OCI-LY1 (cell line): Measurements from ENCODE around the gene AARSD1.
"Not testable (repeated sequence)": the region's sequence is repeated elsewhere in the genome, so short reads cannot be mapped to it uniquely, and the experiment has no call there.

Experiments used
- H2AFZ ChIP-seq: fragments of 200-600 bp; sonication (generic), shearing (Covaris generic); 2 replicates; pipeline ENCODE4 v1.6.0; 2014; ENCODE audit warnings: antibody characterized with exemption, mild to moderate bottlenecking, low read length
- H3F3A ChIP-seq: fragments of 200-600 bp; sonication (generic), shearing (Covaris generic); 2 replicates; pipeline ENCODE4 v1.6.0; 2014; ENCODE audit warnings: mild to moderate bottlenecking, antibody characterized with exemption, low read length, moderate library complexity; ENCODE audit not compliant: insufficient read depth
- H3K27ac ChIP-seq: fragments of 200-600 bp; sonication (generic); 2 replicates; pipeline ENCODE4 v1.5.1; 2014; ENCODE audit warnings: low read length, mixed run types, mild to moderate bottlenecking, low read depth; ENCODE audit not compliant: poor library complexity, severe bottlenecking
- H3K27me3 ChIP-seq: fragments of 200-600 bp; sonication (generic); 2 replicates; pipeline ENCODE4 v1.6.0; 2014; ENCODE audit warnings: antibody characterized with exemption, mild to moderate bottlenecking, low read length, moderate library complexity; ENCODE audit not compliant: insufficient read depth
- H3K36me3 ChIP-seq: fragments of 200-600 bp; sonication (generic); 2 replicates; pipeline ENCODE4 v1.6.1; 2014; ENCODE audit warnings: mild to moderate bottlenecking, antibody characterized with exemption, low read length, moderate library complexity, mixed read lengths; ENCODE audit not compliant: insufficient read depth
- H3K4me1 ChIP-seq: fragments of 200-600 bp; sonication (generic); 2 replicates; pipeline ENCODE4 v1.5.1; 2014; ENCODE audit warnings: mild to moderate bottlenecking, low read length, moderate library complexity; ENCODE audit not compliant: insufficient read depth, severe bottlenecking
- H3K4me2 ChIP-seq: fragments of 200-600 bp; sonication (generic), shearing (Covaris generic); 2 replicates; pipeline ENCODE4 v1.6.1; 2014; ENCODE audit warnings: low read length
- H3K4me3 ChIP-seq: fragments of 200-600 bp; sonication (generic); 2 replicates; pipeline ENCODE4 v1.5.1; 2014; ENCODE audit warnings: low read length, low read depth, mild to moderate bottlenecking, mixed read lengths; ENCODE audit not compliant: poor library complexity, severe bottlenecking
- H3K79me2 ChIP-seq: fragments of 200-600 bp; shearing (Covaris generic); 2 replicates; pipeline ENCODE4 v1.6.1; 2016; ENCODE audit warnings: mixed run types, low read length, mixed read lengths; ENCODE audit not compliant: insufficient read depth
- H3K9ac ChIP-seq: fragments of 200-600 bp; sonication (generic), shearing (Covaris generic); 2 replicates; pipeline ENCODE4 v1.6.1; 2014; ENCODE audit warnings: mild to moderate bottlenecking, low read length, mixed read lengths
- H3K9me2 ChIP-seq: fragments of 200-600 bp; sonication (generic), shearing (Covaris generic); 2 replicates; pipeline ENCODE4 v1.6.1; 2014; ENCODE audit warnings: low read depth, mild to moderate bottlenecking, low read length, mixed read lengths
- H3K9me3 ChIP-seq: fragments of 200-600 bp; shearing (Covaris generic); 2 replicates; pipeline ENCODE4 v1.6.1; 2014; ENCODE audit warnings: low read length, mixed read lengths
- H4K20me1 ChIP-seq: fragments of 200-600 bp; sonication (generic), shearing (Covaris generic); 2 replicates; pipeline ENCODE4 v1.6.0; 2016; ENCODE audit warnings: mild to moderate bottlenecking, low read length; ENCODE audit not compliant: insufficient read depth
- CTCF ChIP-seq: fragments of 200-600 bp; sonication (generic), shearing (Covaris generic); IDR thresholded peaks from 2 replicates; pipeline ENCODE4 v1.5.1; 2017; ENCODE audit warnings: mild to moderate bottlenecking, antibody characterized with exemption, low read length, moderate library complexity, mixed read lengths
- EZH2 ChIP-seq: fragments of 200-600 bp; sonication (generic), shearing (Covaris generic); IDR thresholded peaks from 2 replicates; pipeline ENCODE4 v1.8.0; 2017; ENCODE audit warnings: borderline replicate concordance, mixed run types, mild to moderate bottlenecking, antibody characterized with exemption, low read length, moderate library complexity, mixed read lengths

Gene AARSD1

GRCh38 chr17:42975265-42975664, 11.0 kb upstream of the AARSD1 start:
- Histone ChIP-seq H3K27ac (no peak overlapping the region), H3F3A (no peaks in the 10 kb centered on the region), H3K79me2 (no peaks in the 10 kb centered on the region), H3K36me3 (no peaks in the 10 kb centered on the region), H3K4me1 (peaks cover 9% of the 10 kb centered on the region), H3K4me2 (no peak overlapping the region), H3K9ac (no peak overlapping the region), H3K4me3 (no peak overlapping the region), H3K9me3 (no peaks in the 10 kb centered on the region), H4K20me1 (no peaks in the 10 kb centered on the region), H2AFZ (no peak overlapping the region), H3K9me2 (no peaks in the 10 kb centered on the region), H3K27me3 (no peaks in the 10 kb centered on the region)
- TF ChIP-seq CTCF: no peak
- TF ChIP-seq EZH2: no peak

- H3K4me1 ChIP-seq, H3K36me3 ChIP-seq, H3K79me2 ChIP-seq, H3K27me3 ChIP-seq, H4K20me1 ChIP-seq, H3K27ac ChIP-seq, H3K9me3 ChIP-seq, H3K4me3 ChIP-seq, H3K9ac ChIP-seq, H3F3A ChIP-seq, H3K9me2 ChIP-seq, H2AFZ ChIP-seq, H3K4me2 ChIP-seq: not testable (repeated sequence)
These were observed 9.1 kb upstream of the AARSD1 start for GRCh38 chr17:42973323-42973722.

- no peak overlapping the region for H3K27ac ChIP-seq
- H3K4me2 ChIP-seq: no peak overlapping the region
- H4K20me1 ChIP-seq: no peaks in the 10 kb centered on the region
- H3K36me3 ChIP-seq: no peaks in the 10 kb centered on the region
- H2AFZ ChIP-seq: no peak overlapping the region
- no peak overlapping the region for H3K4me3 ChIP-seq
- H3K9me2 ChIP-seq: no peaks in the 10 kb centered on the region
- H3F3A ChIP-seq: peaks cover 4% of the 10 kb centered on the region; the same call in 1 of the 2 replicates
- no peaks in the 10 kb centered on the region for H3K79me2 ChIP-seq
- H3K9me3 ChIP-seq: no peaks in the 10 kb centered on the region
- no peak overlapping the region for H3K9ac ChIP-seq
- TF ChIP-seq EZH2 (no peak), CTCF (no peak)
- no peaks in the 10 kb centered on the region for H3K27me3 ChIP-seq
- no peaks in the 10 kb centered on the region for H3K4me1 ChIP-seq
These were observed 7.3 kb upstream of the AARSD1 start for GRCh38 chr17:42971589-42971988.

GRCh38 chr17:42969001-42969581, 4.8 kb upstream of the AARSD1 start:
- no peaks in the 10 kb centered on the region for H3K9me3 ChIP-seq
- no peaks in the 10 kb centered on the region for H3K79me2 ChIP-seq
- H3F3A ChIP-seq: peaks cover 4% of the 10 kb centered on the region; the same call in 1 of the 2 replicates
- H3K4me1 ChIP-seq: no peaks in the 10 kb centered on the region
- H3K36me3 ChIP-seq: no peaks in the 10 kb centered on the region
- no peaks in the 10 kb centered on the region for H3K27me3 ChIP-seq
- no peak overlapping the region for H3K4me2 ChIP-seq
- H3K9ac ChIP-seq: no peak overlapping the region
- H2AFZ ChIP-seq: no peak overlapping the region
- H4K20me1 ChIP-seq: no peaks in the 10 kb centered on the region
- no peak overlapping the region for H3K27ac ChIP-seq
- TF ChIP-seq EZH2 (no peak), CTCF (no peak)
- no peaks in the 10 kb centered on the region for H3K9me2 ChIP-seq
- H3K4me3 ChIP-seq: no peak overlapping the region
